ENCODE measurements around the gene TXN2.

DNA sequence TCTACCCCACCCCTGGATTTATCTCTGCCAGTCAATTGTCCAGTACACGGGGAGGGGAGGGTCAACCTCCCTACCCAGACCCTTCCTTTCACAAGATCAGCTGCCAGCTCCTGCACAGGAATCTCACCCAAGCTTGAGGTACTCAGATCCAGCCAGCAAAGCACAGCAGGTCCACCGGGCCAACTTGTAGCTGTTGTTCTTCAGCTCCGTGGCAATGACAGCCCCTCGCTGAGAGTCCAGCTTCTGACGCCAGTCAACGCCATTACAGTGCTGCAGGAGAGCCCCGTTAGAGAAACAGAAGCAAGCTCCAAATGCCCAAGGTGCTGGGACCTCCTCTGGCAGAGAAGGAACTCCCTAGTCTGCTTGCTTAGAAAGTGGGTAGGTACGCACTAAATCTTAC lies 30.9 kb upstream of the TXN2 start:
- TF ChIP-seq, protein P1, sequence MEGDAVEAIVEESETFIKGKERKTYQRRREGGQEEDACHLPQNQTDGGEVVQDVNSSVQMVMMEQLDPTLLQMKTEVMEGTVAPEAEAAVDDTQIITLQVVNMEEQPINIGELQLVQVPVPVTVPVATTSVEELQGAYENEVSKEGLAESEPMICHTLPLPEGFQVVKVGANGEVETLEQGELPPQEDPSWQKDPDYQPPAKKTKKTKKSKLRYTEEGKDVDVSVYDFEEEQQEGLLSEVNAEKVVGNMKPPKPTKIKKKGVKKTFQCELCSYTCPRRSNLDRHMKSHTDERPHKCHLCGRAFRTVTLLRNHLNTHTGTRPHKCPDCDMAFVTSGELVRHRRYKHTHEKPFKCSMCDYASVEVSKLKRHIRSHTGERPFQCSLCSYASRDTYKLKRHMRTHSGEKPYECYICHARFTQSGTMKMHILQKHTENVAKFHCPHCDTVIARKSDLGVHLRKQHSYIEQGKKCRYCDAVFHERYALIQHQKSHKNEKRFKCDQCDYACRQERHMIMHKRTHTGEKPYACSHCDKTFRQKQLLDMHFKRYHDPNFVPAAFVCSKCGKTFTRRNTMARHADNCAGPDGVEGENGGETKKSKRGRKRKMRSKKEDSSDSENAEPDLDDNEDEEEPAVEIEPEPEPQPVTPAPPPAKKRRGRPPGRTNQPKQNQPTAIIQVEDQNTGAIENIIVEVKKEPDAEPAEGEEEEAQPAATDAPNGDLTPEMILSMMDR (IDR thresholded peaks at IDR 0.05), result no peak
- TF ChIP-seq POLR2A (IDR thresholded peaks at IDR 0.05) (no peak), POLR2AphosphoS5 (IDR thresholded peaks at IDR 0.05) (no peak), EP300 (IDR thresholded peaks at IDR 0.05) (no peak)
